HG03025 (cell line): ENCODE measurements around the gene CST8.

ENCODE experiments used
- ATAC-seq: cut with Tn5 transposase; IDR thresholded peaks from one replicate; pipeline ENCODE4 v1.9.1; 2021; ENCODE audit warnings: mild to moderate bottlenecking, moderate library complexity; ENCODE audit not compliant: unreplicated experiment, low FRiP score

Gene CST8

GRCh38 chr20:23515250-23515939 lies 24.5 kb downstream of the CST8 start:
- ATAC-seq = no peak

GRCh38 chr20:23517719-23518118 lies 26.8 kb downstream of the CST8 start:
- ATAC-seq = no peak

GRCh38 chr20:23519556-23519955 lies 28.6 kb downstream of the CST8 start:
- no peak for ATAC-seq

- ATAC-seq = no peak
Measured at GRCh38 chr20:23520185-23520584, 29.3 kb downstream of the CST8 start.

- no peak for ATAC-seq
Measured at GRCh38 chr20:23524146-23524545, 33.2 kb downstream of the CST8 start.

DNA sequence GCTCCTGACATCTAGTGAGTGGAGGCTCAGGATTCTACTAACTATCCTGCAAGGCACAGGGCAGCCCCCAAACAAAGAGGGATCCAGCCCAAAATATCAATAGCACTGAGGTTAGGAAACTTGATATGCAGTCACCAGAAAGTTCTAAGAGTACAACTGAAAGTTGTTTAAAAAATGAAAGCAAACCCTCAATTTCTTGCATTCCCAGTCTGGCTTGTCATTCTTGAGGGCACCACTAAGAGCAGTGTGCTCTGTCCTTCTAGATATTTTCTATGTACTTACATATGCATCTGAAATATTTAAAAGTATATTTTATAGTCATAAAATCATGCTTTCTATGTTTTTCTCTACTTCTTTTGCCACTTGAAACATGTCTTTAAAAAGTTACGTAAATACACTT lies 35.9 kb downstream of the CST8 start:
- ATAC-seq = no peak

DNA sequence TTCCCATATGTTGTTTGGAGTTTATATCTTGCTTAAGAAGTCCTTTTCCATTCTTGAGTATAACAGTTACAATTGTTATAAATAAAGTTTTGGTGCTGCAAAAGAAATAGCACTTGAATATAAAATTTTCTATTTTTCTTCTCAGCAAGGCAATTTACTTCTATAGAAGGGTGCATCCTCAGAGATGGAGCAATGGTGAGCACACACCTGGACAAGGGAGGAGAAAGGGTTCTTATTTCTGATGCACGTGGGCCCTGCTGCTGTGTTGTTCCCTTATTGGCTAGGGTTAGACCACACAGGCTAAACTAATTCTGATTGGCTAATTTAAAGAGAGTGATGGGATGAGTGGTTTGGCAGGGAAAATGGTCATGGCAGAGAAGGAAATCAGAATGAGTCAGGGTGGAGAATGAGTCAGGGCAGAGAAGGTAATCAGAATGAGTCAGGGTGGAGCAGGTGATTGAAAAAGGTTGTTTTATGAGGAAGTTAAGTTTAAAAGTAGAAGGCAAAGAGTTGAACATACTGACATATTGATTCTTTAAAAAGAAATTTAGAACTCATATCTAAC lies 38.0 kb downstream of the CST8 start:
- no peak for ATAC-seq

- ATAC-seq = no peak
Measured at GRCh38 chr20:23530937-23531567, 40.1 kb downstream of the CST8 start.

- ATAC-seq = no peak
Measured at GRCh38 chr20:23532533-23532932, 41.6 kb downstream of the CST8 start.

DNA sequence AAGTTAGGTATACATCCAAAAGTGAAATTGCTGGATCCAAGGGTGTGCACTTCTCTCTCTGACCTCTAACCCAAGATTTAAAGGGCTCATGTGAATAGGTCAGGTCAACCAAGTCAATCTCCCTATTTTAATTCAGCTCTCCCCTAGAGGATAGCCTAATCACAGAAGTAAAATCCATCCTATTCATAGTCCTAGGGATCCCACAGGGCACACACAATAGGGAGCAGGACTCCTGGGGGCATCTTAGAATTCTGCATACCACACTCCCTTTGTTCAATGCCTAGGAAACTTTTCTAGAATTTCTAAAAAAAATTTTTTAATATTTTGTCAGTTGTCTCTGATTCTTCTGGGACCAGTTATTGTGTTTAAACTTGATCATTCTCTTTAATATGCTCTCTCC lies 42.2 kb downstream of the CST8 start:
- no peak for ATAC-seq

GRCh38 chr20:23534801-23535593 lies 44.1 kb downstream of the CST8 start:
- ATAC-seq = no peak

DNA sequence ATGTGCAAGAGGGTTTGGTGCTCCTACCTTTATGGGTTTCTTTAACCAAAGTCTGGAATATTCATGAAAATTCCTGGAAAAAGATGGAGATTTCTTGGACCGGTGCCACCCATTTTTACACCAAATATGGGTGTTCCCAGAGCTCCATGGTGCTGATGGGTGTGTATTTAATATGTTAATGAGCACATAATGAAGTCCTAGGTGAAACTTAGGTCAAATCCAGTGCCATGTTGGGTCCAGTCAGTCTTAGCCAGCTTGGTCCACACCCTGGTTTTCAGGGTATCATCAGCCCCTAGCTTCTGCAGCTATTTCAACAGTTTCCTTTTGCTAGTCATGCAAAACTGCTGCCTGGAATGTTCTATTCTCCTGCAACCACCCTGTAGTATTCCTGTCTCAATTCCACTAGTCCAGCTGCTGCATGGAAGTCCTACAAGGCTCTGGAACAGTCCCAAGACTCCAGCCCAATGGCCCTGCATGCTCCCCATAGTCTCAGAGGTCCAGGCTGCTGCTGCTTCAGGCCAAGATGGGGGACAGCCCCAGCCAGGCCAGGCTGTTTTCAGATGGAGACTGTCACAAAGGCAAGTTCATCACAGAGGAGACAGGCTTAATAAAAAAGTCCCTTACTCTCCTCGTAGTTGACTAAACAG lies 45.5 kb downstream of the CST8 start:
- ATAC-seq = no peak

- ATAC-seq = no peak
Measured at GRCh38 chr20:23537030-23537429, 46.1 kb downstream of the CST8 start.

- no peak for ATAC-seq
Measured at GRCh38 chr20:23540624-23541023, 49.7 kb downstream of the CST8 start.

DNA sequence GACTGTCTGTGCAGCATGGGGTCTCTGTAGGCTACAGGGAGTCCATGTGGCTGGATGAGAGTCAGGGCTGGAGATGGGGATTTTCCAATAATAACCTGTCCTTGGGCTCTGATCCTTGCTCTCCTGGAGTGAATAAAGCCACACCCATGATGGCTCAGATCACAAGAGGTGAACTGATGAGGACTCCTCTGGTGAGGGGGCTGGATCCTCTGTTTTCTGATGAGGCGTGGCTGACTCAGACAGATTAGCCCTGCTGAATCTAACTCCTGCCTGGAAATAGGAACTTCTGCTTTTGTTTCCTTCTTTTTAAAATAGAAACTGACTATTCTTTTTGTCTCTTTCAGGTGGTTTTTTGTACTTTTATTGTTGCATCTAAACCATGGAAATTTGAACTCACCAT lies 50.4 kb downstream of the CST8 start:
- ATAC-seq = no peak

- ATAC-seq = no peak
Measured at GRCh38 chr20:23541776-23542175, 50.9 kb downstream of the CST8 start.

- no peak for ATAC-seq
Measured at GRCh38 chr20:23542801-23543200, 51.9 kb downstream of the CST8 start.

DNA sequence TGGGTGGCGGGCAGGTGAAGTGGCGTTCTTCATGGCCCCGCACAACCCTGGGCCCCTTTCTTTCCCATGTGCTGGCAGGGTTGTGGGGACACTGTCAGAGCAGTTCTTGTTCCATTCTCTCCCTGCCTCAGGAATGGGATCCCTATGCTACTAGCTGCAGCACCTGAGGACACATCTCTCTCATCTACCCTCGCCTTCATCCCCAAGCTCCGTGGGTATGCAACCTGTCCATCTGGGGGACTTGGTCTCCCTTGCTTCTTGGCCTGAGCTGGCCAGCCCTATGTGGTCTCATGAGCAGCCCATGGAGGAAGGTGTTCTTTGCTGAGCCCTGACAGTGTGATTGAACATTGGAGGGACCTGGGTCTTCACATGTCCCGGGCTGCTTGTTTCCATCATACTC lies 53.2 kb downstream of the CST8 start:
- ATAC-seq = no peak
